HG02981 (cell line): Measurements from ENCODE around the gene UBAP1L.
A peak's percentile ranks its signal among the peaks of the same experiment; 100 is the strongest.

ENCODE experiments used
- ATAC-seq: cut with Tn5 transposase; IDR thresholded peaks from one replicate; pipeline ENCODE4 v1.9.1; 2021; ENCODE audit warnings: mild to moderate bottlenecking, moderate library complexity; ENCODE audit not compliant: unreplicated experiment

UBAP1L gene

GRCh38 chr15:65067317-65067644 is 47.7 kb downstream of the UBAP1L start:
- no peak for ATAC-seq

GRCh38 chr15:65066635-65067316 is 48.2 kb downstream of the UBAP1L start:
- ATAC-seq: no peak

- ATAC-seq: no peak
Measured at GRCh38 chr15:65066001-65066634, 48.9 kb downstream of the UBAP1L start.

GRCh38 chr15:65062726-65063125 is 52.3 kb downstream of the UBAP1L start:
- no peak for ATAC-seq

GRCh38 chr15:65062061-65062460 is 52.9 kb downstream of the UBAP1L start:
- no peak for ATAC-seq

GRCh38 chr15:65060641-65061397 is 54.2 kb downstream of the UBAP1L start:
- no peak for ATAC-seq

- ATAC-seq: no peak
Measured at GRCh38 chr15:65059931-65060596, 54.9 kb downstream of the UBAP1L start.

GRCh38 chr15:65059369-65059750 is 55.6 kb downstream of the UBAP1L start:
- no peak for ATAC-seq

GRCh38 chr15:65058394-65059368 is 56.3 kb downstream of the UBAP1L start:
- ATAC-seq: no peak

GRCh38 chr15:65057549-65057940 is 57.5 kb downstream of the UBAP1L start:
- no peak for ATAC-seq

- no peak for ATAC-seq
Measured at GRCh38 chr15:65056868-65057548, 58.0 kb downstream of the UBAP1L start.

GRCh38 chr15:65056106-65056505 is 58.9 kb downstream of the UBAP1L start:
- ATAC-seq: no peak

GRCh38 chr15:65055201-65055870 is 59.7 kb downstream of the UBAP1L start:
- ATAC-seq: no peak

GRCh38 chr15:65054333-65055200 is 60.4 kb downstream of the UBAP1L start:
- ATAC-seq: no peak

- ATAC-seq: no peak
Measured at GRCh38 chr15:65052956-65053355, 62.0 kb downstream of the UBAP1L start.

GRCh38 chr15:65051266-65051665 is 63.7 kb downstream of the UBAP1L start:
- no peak for ATAC-seq

GRCh38 chr15:65050270-65050669 is 64.7 kb downstream of the UBAP1L start:
- ATAC-seq: no peak

GRCh38 chr15:65049418-65049840 is 65.6 kb downstream of the UBAP1L start:
- peak; percentile 78 for ATAC-seq
